GM23338 (cell line): Measurements from ENCODE around the gene NOPCHAP1. TPM values are rescaled to one million over a fixed set of nuclear protein-coding genes. Genes with fewer than 3 reads are reported as not detected.

Experiments
- ATAC-seq: fragments of 200-7000 bp; cut with Tn5 transposase; 3 replicates; pipeline ENCODE4 v1.9.1; 2020
- DNase-seq: peaks from one replicate; pipeline ENCODE4 v3.0.0-alpha.2; 2015; ENCODE audit warnings: low spot score
- H2AFZ ChIP-seq: fragments of 200-600 bp; sonication (generic); 2 replicates; pipeline ENCODE4 v1.8.0; 2016; ENCODE audit warnings: antibody characterized with exemption, mild to moderate bottlenecking, moderate library complexity
- H3F3A ChIP-seq: fragments of 200-600 bp; sonication (generic); replicated peaks from 2 replicates; pipeline ENCODE4 v1.8.0; 2017; ENCODE audit warnings: antibody characterized with exemption, mixed run types, low read depth
- H3K27ac ChIP-seq: fragments of 200-600 bp; sonication (generic); 2 replicates; pipeline ENCODE4 v1.6.1; 2016; ENCODE audit warnings: low read depth
- H3K27me3 ChIP-seq: fragments of 200-600 bp; sonication (generic); 2 replicates; pipeline ENCODE4 v1.8.0; 2016; ENCODE audit warnings: mild to moderate bottlenecking, mixed run types, moderate library complexity; ENCODE audit not compliant: insufficient read depth
- H3K36me3 ChIP-seq: fragments of 200-600 bp; sonication (generic); 2 replicates; pipeline ENCODE4 v1.8.0; 2016; ENCODE audit warnings: mild to moderate bottlenecking; ENCODE audit not compliant: insufficient read depth
- H3K4me1 ChIP-seq: fragments of 200-600 bp; sonication (generic); 2 replicates; pipeline ENCODE4 v1.8.0; 2016; ENCODE audit warnings: mild to moderate bottlenecking, moderate library complexity; ENCODE audit not compliant: insufficient read depth
- H3K4me2 ChIP-seq: fragments of 200-600 bp; sonication (generic); 2 replicates; pipeline ENCODE4 v1.7.1; 2017; ENCODE audit warnings: mixed run types
- H3K4me3 ChIP-seq: fragments of 200-600 bp; sonication (generic); 2 replicates; pipeline ENCODE4 v1.6.1; 2016; ENCODE audit warnings: mixed run types
- H3K79me2 ChIP-seq: fragments of 200-600 bp; sonication (generic); replicated peaks from 2 replicates; pipeline ENCODE4 v1.8.0; 2017; ENCODE audit warnings: mild to moderate bottlenecking; ENCODE audit not compliant: insufficient read depth
- H3K9me2 ChIP-seq: fragments of 200-600 bp; sonication (generic); 2 replicates; pipeline ENCODE4 v1.8.0; 2017; ENCODE audit not compliant: insufficient read depth
- H4K20me1 ChIP-seq: fragments of 200-600 bp; sonication (generic); replicated peaks from 2 replicates; pipeline ENCODE4 v1.8.0; 2017; ENCODE audit warnings: mild to moderate bottlenecking; ENCODE audit not compliant: insufficient read depth
- H3K27ac Mint-ChIP-seq: 2 replicates; pipeline ENCODE4 v1.8.0; 2020; ENCODE audit warnings: inconsistent platforms, mild to moderate bottlenecking, moderate library complexity, mixed read lengths
- H3K27me3 Mint-ChIP-seq: 3 replicates; pipeline ENCODE4 v1.8.0; 2022; ENCODE audit warnings: low read depth, mild to moderate bottlenecking, moderate library complexity, mixed read lengths, inconsistent platforms; ENCODE audit not compliant: insufficient read depth, poor library complexity
- H3K36me3 Mint-ChIP-seq: 3 replicates; pipeline ENCODE4 v1.8.0; 2021; ENCODE audit warnings: low read depth, mild to moderate bottlenecking, inconsistent platforms, moderate library complexity, mixed read lengths
- H3K4me1 Mint-ChIP-seq: 3 replicates; pipeline ENCODE4 v1.8.0; 2020; ENCODE audit warnings: mild to moderate bottlenecking, inconsistent platforms, mixed read lengths
- H3K4me3 Mint-ChIP-seq: 3 replicates; pipeline ENCODE4 v1.8.0; 2021; ENCODE audit warnings: moderate library complexity, mild to moderate bottlenecking, inconsistent platforms, mixed read lengths
- H3K9me3 Mint-ChIP-seq: 3 replicates; pipeline ENCODE4 v1.8.0; 2020; ENCODE audit warnings: moderate library complexity, mild to moderate bottlenecking, inconsistent platforms, mixed read lengths
- CREB1 ChIP-seq: fragments of 250-450 bp; sonication (Bioruptor Pico); IDR thresholded peaks from 2 replicates; pipeline ENCODE4 v1.5.0; 2020; ENCODE audit warnings: low read depth, mild to moderate bottlenecking, moderate library complexity
- EZH2 ChIP-seq: fragments of 200-600 bp; sonication (generic); IDR thresholded peaks from one replicate; pipeline ENCODE4 v1.8.0; 2017; ENCODE audit warnings: antibody characterized with exemption, mild to moderate bottlenecking, low read depth; ENCODE audit not compliant: unreplicated experiment
- EZH2phosphoT487 ChIP-seq: fragments of 200-600 bp; sonication (generic); IDR thresholded peaks from one replicate; pipeline ENCODE4 v1.8.1; 2018; ENCODE audit warnings: antibody characterized with exemption; ENCODE audit not compliant: unreplicated experiment
- JUNB ChIP-seq: IDR thresholded peaks from one replicate; pipeline ENCODE4 v1.6.1; 2016; ENCODE audit warnings: antibody characterized with exemption; ENCODE audit not compliant: unreplicated experiment
- NANOG ChIP-seq: IDR thresholded peaks from 2 replicates; pipeline ENCODE4 v1.6.1; 2016; ENCODE audit warnings: antibody characterized with exemption, borderline replicate concordance
- POLR2AphosphoS5 ChIP-seq: IDR thresholded peaks from 2 replicates; pipeline ENCODE4 v1.6.1; 2016; ENCODE audit warnings: antibody characterized with exemption, low read depth
- REST ChIP-seq: IDR thresholded peaks from one replicate; pipeline ENCODE4 v1.6.1; 2018; ENCODE audit warnings: antibody characterized with exemption; ENCODE audit not compliant: unreplicated experiment
- STAT1 ChIP-seq: IDR thresholded peaks from one replicate; pipeline ENCODE4 v1.6.1; 2016; ENCODE audit warnings: antibody characterized with exemption; ENCODE audit not compliant: unreplicated experiment
- ZNF114 ChIP-seq: fragments of 250-450 bp; sonication (Bioruptor Pico); IDR thresholded peaks from 2 replicates; pipeline ENCODE4 v1.5.0; 2020; ENCODE audit warnings: mild to moderate bottlenecking, moderate library complexity
- ZNF331 ChIP-seq: fragments of 250-450 bp; sonication (Bioruptor Pico); IDR thresholded peaks from 2 replicates; pipeline ENCODE4 v1.5.0; 2020; ENCODE audit warnings: low read depth, mild to moderate bottlenecking, moderate library complexity
- polyA plus RNA-seq: library from polyadenylated mRNA; unstranded; fragments of >200 nt; fragmentation: Nextera tagmentation; extraction: Ambion mirVana; gene quantifications from 2 replicates; pipeline ENCODE4 v1.2.1, GENCODE V29; 2016
- total RNA-seq: library from RNA; depleted of rRNA; stranded (reverse); fragments of >200 nt; shearing (Covaris generic); gene quantifications from 2 replicates; pipeline ENCODE4 v1.2.3, GENCODE V29; 2014
- TF ChIP-seq, protein P1 (sequence below): IDR thresholded peaks from 2 replicates; pipeline ENCODE4 v1.6.1; 2016; ENCODE audit warnings: antibody characterized with exemption
- TF ChIP-seq, protein P2 (sequence below), 2 experiments: fragments of 200-600 bp in 1 of 2; sonication (generic) in 1 of 2; conservative IDR thresholded peaks; 2 replicates each; pipeline versions ENCODE4 v1.5.1 to v1.6.1; 2016 to 2017; ENCODE audit warnings: antibody characterized with exemption in 2 of 2, low read depth in 2 of 2, mild to moderate bottlenecking in 2 of 2, moderate library complexity in 1 of 2

Gene NOPCHAP1
- total and polyA plus RNA-seq, 2 experiments from 2014 or later: 14.7 to 221 TPM

GRCh38 chr12:105024928-105025327 lies 38.8 kb downstream of the NOPCHAP1 start (continued):
- no peak for TF ChIP-seq REST
- TF ChIP-seq NANOG: no peak
- TF ChIP-seq, protein P1, sequence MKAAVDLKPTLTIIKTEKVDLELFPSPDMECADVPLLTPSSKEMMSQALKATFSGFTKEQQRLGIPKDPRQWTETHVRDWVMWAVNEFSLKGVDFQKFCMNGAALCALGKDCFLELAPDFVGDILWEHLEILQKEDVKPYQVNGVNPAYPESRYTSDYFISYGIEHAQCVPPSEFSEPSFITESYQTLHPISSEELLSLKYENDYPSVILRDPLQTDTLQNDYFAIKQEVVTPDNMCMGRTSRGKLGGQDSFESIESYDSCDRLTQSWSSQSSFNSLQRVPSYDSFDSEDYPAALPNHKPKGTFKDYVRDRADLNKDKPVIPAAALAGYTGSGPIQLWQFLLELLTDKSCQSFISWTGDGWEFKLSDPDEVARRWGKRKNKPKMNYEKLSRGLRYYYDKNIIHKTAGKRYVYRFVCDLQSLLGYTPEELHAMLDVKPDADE: no peak
- TF ChIP-seq JUNB: no peak

DNA sequence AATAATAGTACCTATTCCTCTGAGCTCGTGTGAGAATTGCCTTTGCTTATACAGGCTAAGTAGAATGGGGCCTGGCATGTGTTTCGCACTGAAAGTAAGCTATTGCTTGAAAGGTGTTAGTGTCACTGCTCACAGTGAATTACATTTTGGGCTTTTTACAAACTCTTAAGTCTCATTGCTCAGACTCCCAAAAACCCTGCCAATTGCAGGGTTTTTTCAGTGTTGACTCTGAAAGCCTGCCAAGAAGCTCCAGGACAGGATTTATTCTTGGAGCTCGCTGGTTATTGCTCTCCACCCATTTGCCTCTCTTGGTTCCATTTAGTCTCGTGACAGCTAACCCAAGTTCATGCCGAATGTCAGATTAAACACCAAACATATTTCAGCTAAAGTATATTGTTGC lies 39.8 kb downstream of the NOPCHAP1 start:
- Histone ChIP-seq H3K4me3 (no peak overlapping the region), H3K27me3 (no peaks in the 10 kb centered on the region), H4K20me1 (peaks cover 3% of the 10 kb centered on the region; the same call in 1 of the 2 replicates), H3K4me1 (no peaks in the 10 kb centered on the region), H3F3A (no peaks in the 10 kb centered on the region), H3K4me2 (no peak overlapping the region), H3K36me3 (no peaks in the 10 kb centered on the region), H3K9me2 (no peaks in the 10 kb centered on the region), H3K79me2 (no peaks in the 10 kb centered on the region), H2AFZ (no peak overlapping the region), H3K27ac (no peak overlapping the region)
- H3K4me3 Mint-ChIP-seq: no peak overlapping the region
- DNase-seq: no peak
- H3K9me3 Mint-ChIP-seq: no peaks in the 10 kb centered on the region
- H3K36me3 Mint-ChIP-seq: no peaks in the 10 kb centered on the region; the same call in 1 of the 3 replicates
- H3K4me1 Mint-ChIP-seq: peaks cover 1% of the 10 kb centered on the region; the same call in 2 of the 3 replicates
- H3K27ac Mint-ChIP-seq: no peak overlapping the region
- H3K27me3 Mint-ChIP-seq: no peaks in the 10 kb centered on the region
- ATAC-seq: no peak
- no peak for TF ChIP-seq JUNB
- TF ChIP-seq POLR2AphosphoS5: no peak
- TF ChIP-seq, protein P1: no peak
- TF ChIP-seq REST: no peak
- TF ChIP-seq, protein P2, sequence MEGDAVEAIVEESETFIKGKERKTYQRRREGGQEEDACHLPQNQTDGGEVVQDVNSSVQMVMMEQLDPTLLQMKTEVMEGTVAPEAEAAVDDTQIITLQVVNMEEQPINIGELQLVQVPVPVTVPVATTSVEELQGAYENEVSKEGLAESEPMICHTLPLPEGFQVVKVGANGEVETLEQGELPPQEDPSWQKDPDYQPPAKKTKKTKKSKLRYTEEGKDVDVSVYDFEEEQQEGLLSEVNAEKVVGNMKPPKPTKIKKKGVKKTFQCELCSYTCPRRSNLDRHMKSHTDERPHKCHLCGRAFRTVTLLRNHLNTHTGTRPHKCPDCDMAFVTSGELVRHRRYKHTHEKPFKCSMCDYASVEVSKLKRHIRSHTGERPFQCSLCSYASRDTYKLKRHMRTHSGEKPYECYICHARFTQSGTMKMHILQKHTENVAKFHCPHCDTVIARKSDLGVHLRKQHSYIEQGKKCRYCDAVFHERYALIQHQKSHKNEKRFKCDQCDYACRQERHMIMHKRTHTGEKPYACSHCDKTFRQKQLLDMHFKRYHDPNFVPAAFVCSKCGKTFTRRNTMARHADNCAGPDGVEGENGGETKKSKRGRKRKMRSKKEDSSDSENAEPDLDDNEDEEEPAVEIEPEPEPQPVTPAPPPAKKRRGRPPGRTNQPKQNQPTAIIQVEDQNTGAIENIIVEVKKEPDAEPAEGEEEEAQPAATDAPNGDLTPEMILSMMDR (conservative IDR thresholded peaks at IDR 0.05; ENCODE audit: low read depth in 2 of 2): no peak
- no peak for TF ChIP-seq STAT1
- TF ChIP-seq EZH2phosphoT487: no peak
- no peak for TF ChIP-seq CREB1 (CRISPR knock-in tag)
- no peak for TF ChIP-seq EZH2
- TF ChIP-seq ZNF114: no peak
- no peak for TF ChIP-seq ZNF331 (CRISPR knock-in tag)
